Astrocyte of the spinal cord (primary cell): ENCODE measurements around the gene NCAM2.

ENCODE experiments used
- DNase-seq: peaks from one replicate; pipeline ENCODE4 v3.0.0; 2011; ENCODE audit warnings: low read depth, low spot score
- H3K4me3 ChIP-seq: 2 replicates; pipeline ENCODE4 v1.5.1; 2011; ENCODE audit warnings: low read depth, mild to moderate bottlenecking, low read length, moderate library complexity
- CTCF ChIP-seq: IDR thresholded peaks from 2 replicates; pipeline ENCODE4 v1.5.1; 2012; ENCODE audit warnings: low read depth, mild to moderate bottlenecking, low read length, inconsistent platforms
- in situ Hi-C: cut with HindIII; loops from 2 replicates; pipeline ENCODE4 v1.10.0; 2017; ENCODE audit warnings: low sequenced_read_pairs

The NCAM2 gene

GRCh38 chr21:20994790-20995189 is 3.4 kb upstream of the NCAM2 start:
- no peak for DNase-seq
- no peak overlapping the region for H3K4me3 ChIP-seq
- in situ Hi-C loops, result no loop called here
- no peak for TF ChIP-seq CTCF

DNA sequence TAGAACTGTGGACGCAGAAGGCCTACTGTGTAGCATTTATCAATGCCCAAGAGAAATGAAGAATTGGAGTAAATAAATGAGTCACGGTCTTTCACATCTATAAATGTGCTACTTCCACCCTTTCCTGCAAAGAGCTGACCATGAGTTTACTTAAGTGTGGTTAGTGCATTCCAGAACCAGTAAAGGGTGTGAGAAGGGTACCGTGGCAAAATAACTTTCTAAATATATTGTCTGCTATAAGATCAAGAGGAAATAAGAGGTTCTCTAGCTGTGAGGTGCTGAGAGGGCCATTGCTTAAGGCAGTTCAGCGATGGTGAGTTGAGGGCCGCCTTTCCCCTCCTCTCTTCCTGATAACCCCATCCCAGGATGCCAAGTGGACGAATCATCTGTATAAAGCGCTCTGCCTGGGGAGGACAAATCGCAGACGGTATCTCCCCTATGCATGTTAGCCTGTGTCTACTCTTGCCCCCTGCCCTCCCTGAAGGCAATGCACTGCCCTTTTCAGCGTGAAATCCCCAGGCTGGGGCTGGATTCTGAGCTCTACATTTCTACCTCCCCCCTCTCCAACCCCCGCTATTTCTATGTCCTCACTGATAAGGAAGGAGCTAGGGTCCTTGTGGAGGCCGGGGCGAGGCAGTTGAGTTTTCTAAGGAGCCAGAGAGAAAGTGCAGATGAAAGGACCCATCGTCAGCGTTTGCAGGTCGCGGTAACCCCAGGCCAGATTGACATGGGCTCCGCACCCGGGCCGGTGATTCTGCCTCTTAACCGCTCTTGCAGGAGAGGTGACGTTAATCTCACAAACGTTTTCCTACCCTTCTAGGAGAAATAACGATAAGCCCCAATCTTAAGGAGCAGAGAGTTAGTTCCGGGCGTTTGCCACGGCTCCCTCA is 1.5 kb upstream of the NCAM2 start:
- in situ Hi-C loops, result no loop called here
- peak; percentile 52 for DNase-seq
- H3K4me3 ChIP-seq, result peak overlapping the region; percentile 62
- no peak for TF ChIP-seq CTCF

DNA sequence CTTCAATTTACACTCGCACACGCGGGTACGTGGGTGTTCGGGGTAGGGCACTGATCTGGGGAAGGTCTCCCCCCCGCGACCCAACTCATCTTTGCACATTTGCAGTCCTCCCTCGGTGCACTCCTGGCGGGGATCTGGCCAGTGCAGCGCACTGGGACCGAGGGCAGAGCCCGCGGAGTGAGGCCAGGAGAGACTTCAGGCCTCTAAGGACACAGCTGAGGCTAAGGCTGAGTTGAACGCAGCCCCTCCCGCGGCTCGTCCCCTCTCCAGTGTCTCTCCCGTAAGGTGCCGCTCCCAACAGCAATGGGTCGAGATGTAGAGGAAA is 936 bp upstream of the NCAM2 start:
- no peak for DNase-seq
- peak overlapping the region; percentile 62 for H3K4me3 ChIP-seq
- TF ChIP-seq CTCF, result no peak
- in situ Hi-C loops, result no loop called here

DNA sequence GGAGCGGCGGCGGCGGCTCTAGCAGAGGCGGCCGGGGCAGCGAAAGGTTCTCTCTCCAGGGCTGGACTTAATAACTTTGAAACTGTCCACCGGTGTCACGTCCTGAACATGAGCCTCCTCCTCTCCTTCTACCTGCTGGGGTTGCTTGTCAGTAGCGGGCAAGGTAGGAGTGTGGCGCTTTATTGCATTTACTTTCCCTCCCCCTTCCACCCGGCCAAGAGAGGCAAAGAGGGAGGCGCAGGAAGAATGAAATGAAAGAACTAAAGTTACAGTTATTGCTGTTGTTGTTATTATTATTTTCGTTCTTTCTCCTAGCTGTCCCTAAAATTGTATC is 214 bp downstream of the NCAM2 start:
- DNase-seq, result no peak

DNA sequence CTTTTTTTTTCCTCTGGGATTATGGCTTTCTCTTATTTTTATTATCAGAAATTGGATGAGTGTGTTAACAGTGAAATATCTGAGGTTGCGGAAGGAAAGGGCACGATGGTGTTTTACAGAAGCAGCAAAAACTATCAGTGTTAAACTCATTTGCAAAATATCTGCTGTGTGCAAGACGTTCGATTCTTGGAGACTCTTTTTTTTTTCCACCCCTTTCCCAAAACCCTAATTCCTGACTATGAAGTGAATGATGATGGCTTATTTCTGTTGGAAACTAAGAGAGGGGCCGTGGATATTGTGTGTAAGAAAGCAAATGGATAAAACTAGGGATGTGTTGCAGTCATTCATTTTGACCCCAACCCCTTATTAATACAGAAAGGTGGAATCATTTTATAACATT is 677 bp downstream of the NCAM2 start:
- H3K4me3 ChIP-seq, result peak overlapping the region; percentile 62
- no peak for TF ChIP-seq CTCF
- in situ Hi-C loops, result no loop called here
- no peak for DNase-seq

More for the DNA sequence above, 214 bp downstream of the NCAM2 start:
- TF ChIP-seq CTCF, result no peak
- H3K4me3 ChIP-seq, result peak overlapping the region; percentile 62
- in situ Hi-C loops, result no loop called here

DNA sequence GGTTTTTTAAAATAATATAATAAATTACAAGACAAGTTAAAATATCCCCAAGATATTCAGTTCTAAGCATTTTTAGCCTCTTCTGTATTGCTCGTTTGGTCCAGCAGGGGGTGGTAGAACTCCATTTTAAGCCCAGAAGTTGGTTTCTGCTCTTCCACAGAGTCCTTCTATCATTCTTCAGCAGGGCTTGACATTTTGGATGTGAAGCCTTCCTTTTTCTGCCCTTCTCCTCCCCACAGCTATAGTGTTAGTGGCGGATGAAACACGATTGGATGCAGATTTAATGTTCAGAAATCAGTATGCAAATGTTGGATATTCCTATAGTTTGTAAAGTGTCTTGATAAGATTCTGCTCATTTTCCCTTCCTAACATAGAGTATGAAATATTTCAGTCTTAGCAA is 1.4 kb downstream of the NCAM2 start:
- peak; percentile 87 for TF ChIP-seq CTCF
- in situ Hi-C loops, result no loop called here
- DNase-seq, result peak; percentile 66
- peak overlapping the region; percentile 62 for H3K4me3 ChIP-seq
